Lower leg skin (tissue), 4 donors: ENCODE results near the gene MINDY4. TPM values are rescaled to one million over a fixed set of nuclear protein-coding genes. Genes with fewer than 3 reads are reported as not detected.

Source experiments
- DNase-seq, 2 donors: peaks; one replicate each; pipeline ENCODE4 v3.0.0-alpha.2; 2019; ENCODE audit warnings: low spot score in 2 of 2
- H3K4me3 ChIP-seq: fragments of 200-600 bp; sonication (generic); 2 replicates; pipeline ENCODE4 v1.5.1; 2017; ENCODE audit warnings: mild to moderate bottlenecking, low read depth; ENCODE audit not compliant: poor library complexity, severe bottlenecking
- CTCF ChIP-seq, 3 donors: fragments of 450-650 bp; IDR thresholded peaks; one replicate each; pipeline ENCODE4 v1.5.1; 2016; ENCODE audit warnings: antibody characterized with exemption in 3 of 3, mild to moderate bottlenecking in 3 of 3, moderate library complexity in 2 of 3
- POLR2A ChIP-seq, 2 donors: fragments of 450-650 bp; IDR thresholded peaks; one replicate each; pipeline ENCODE4 v1.6.1; 2016 to 2017; ENCODE audit warnings: antibody characterized with exemption in 2 of 2, mild to moderate bottlenecking in 1 of 2, moderate library complexity in 1 of 2
- WGBS, 2 donors: methylation state at CpG; one replicate each; pipeline ENCODE4 v1.1.5; 2018; 5-methylcytosine and 5-hydroxymethylcytosine counted together
- intact Hi-C: fragments of 100-400 bp; cut with DNase I; formaldehyde crosslinking; loops from one replicate; pipeline ENCODE4 v1.15.0; 2023; ENCODE audit warnings: low total_unique reads
- total RNA-seq, 4 donors: library from RNA; depleted of rRNA; stranded (reverse); fragments of >200 nt; gene quantifications; one replicate each; pipeline ENCODE4 v1.1.0, GENCODE V29; 2016

Gene MINDY4
- total RNA-seq, 4 donors from 2014 or later: 4.0 to 4.7 (median 4.4) TPM

- intact Hi-C loops: no loop called here
- no peak overlapping the region for H3K4me3 ChIP-seq
- 46 to 57% methylated on average over 15 of the region's 15 CpGs for whole genome bisulfite sequencing, 2 donors
- TF ChIP-seq POLR2A (IDR thresholded peaks at IDR 0.05): no peak
- TF ChIP-seq CTCF (IDR thresholded peaks at IDR 0.05): no peak
- DNase-seq: peak in 1 of 2 donors; percentile 84
Measured at GRCh38 chr7:30845426-30846135, 74.4 kb downstream of the MINDY4 start.

GRCh38 chr7:30846378-30846777, 75.2 kb downstream of the MINDY4 start:
- TF ChIP-seq CTCF (IDR thresholded peaks at IDR 0.05) (no peak), POLR2A (IDR thresholded peaks at IDR 0.05) (no peak)
- WGBS, 2 donors: 50 to 67% methylated on average over 6 of the region's 6 CpGs
- DNase-seq: peak in 1 of 2 donors; percentile 85
- intact Hi-C loops: no loop called here
- H3K4me3 ChIP-seq: no peak overlapping the region

GRCh38 chr7:30848121-30848855, 77.1 kb downstream of the MINDY4 start:
- 77 to 83% methylated on average over 7 of the region's 7 CpGs for WGBS, 2 donors
- DNase-seq: no peak
- TF ChIP-seq POLR2A (IDR thresholded peaks at IDR 0.05) (no peak), CTCF (IDR thresholded peaks at IDR 0.05) (no peak)

GRCh38 chr7:30849565-30849964, 78.3 kb downstream of the MINDY4 start:
- WGBS, 2 donors: 49 to 80% methylated on average over 4 of the region's 4 CpGs
- DNase-seq: no peak
- TF ChIP-seq POLR2A (IDR thresholded peaks at IDR 0.05) (no peak), CTCF (IDR thresholded peaks at IDR 0.05) (no peak)
- intact Hi-C loops: no loop called here
- no peak overlapping the region for H3K4me3 ChIP-seq

More at GRCh38 chr7:30848121-30848855, 77.1 kb downstream of the MINDY4 start:
- no peak overlapping the region for H3K4me3 ChIP-seq
- intact Hi-C loops: no loop called here

GRCh38 chr7:30850426-30850825, 79.2 kb downstream of the MINDY4 start:
- intact Hi-C loops: no loop called here
- no peak overlapping the region for H3K4me3 ChIP-seq
- TF ChIP-seq CTCF (IDR thresholded peaks at IDR 0.05) (no peak), POLR2A (IDR thresholded peaks at IDR 0.05) (no peak)
- WGBS, 2 donors: 83 to 90% methylated on average over 16 to 17 of the region's 17 CpGs
- no peak for DNase-seq
